Coronary artery (tissue), 2 donors: ENCODE data around the gene CNTD1.
A peak's percentile ranks its signal among the peaks of the same experiment; 100 is the strongest.
"Not testable (repeated sequence)": the region's sequence is repeated elsewhere in the genome, so short reads cannot be mapped to it uniquely, and the experiment has no call there.

Experiments
- DNase-seq: peaks from one replicate; pipeline ENCODE4 v3.0.0-alpha.2; 2017; ENCODE audit warnings: low spot score
- H3K27ac ChIP-seq, 2 donors: fragments of 200-600 bp; sonication (generic); one replicate each; pipeline ENCODE4 v1.5.1; 2016 to 2019
- H3K4me3 ChIP-seq: fragments of 200-600 bp; sonication (generic); 2 replicates; pipeline ENCODE4 v1.5.1; 2016; ENCODE audit warnings: mild to moderate bottlenecking, moderate library complexity
- TF ChIP-seq, protein P1 (sequence below): fragments of 200-600 bp; sonication (generic); IDR thresholded peaks from one replicate; pipeline ENCODE4 v1.5.1; 2019; ENCODE audit warnings: antibody characterized with exemption

The CNTD1 gene

GRCh38 chr17:42853968-42854790 is 55.5 kb downstream of the CNTD1 start:
- Histone ChIP-seq H3K4me3 (peak overlapping the region; percentile 72), H3K27ac (peak overlapping the region; percentile 92 to 96)
- TF ChIP-seq, protein P1, sequence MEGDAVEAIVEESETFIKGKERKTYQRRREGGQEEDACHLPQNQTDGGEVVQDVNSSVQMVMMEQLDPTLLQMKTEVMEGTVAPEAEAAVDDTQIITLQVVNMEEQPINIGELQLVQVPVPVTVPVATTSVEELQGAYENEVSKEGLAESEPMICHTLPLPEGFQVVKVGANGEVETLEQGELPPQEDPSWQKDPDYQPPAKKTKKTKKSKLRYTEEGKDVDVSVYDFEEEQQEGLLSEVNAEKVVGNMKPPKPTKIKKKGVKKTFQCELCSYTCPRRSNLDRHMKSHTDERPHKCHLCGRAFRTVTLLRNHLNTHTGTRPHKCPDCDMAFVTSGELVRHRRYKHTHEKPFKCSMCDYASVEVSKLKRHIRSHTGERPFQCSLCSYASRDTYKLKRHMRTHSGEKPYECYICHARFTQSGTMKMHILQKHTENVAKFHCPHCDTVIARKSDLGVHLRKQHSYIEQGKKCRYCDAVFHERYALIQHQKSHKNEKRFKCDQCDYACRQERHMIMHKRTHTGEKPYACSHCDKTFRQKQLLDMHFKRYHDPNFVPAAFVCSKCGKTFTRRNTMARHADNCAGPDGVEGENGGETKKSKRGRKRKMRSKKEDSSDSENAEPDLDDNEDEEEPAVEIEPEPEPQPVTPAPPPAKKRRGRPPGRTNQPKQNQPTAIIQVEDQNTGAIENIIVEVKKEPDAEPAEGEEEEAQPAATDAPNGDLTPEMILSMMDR = no peak
- no peak for DNase-seq

DNA sequence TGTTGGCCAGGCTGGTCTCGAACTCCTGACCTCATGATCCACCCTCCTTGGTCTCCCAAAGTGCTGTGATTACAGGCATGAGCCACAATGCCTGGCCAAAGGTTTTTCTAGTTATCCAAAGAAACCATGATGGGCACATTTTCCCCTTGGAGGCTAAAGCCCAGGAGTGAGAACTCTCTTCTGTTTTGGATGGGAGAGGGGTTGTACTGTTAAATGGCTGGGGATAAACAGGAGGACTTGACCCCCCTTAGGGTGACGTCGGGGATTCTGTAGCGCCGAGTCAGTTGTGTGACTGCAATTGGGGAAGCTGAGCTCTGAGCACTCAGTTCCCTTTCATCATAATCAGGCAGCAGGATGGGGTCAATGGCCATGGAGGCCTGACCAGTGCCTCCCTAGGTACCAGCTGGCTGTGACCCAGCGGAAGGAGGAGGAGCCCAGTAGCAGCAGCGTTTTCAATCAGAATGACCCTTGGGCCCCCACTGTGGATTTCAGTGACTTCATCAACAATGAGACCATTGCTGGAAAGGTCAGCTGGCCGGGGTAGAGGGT is 56.5 kb downstream of the CNTD1 start:
- DNase-seq = no peak
- TF ChIP-seq, protein P1 = no peak
- H3K4me3 ChIP-seq = peak overlapping the region; percentile 72
- H3K27ac ChIP-seq = peak overlapping the region; percentile 64 to 92

DNA sequence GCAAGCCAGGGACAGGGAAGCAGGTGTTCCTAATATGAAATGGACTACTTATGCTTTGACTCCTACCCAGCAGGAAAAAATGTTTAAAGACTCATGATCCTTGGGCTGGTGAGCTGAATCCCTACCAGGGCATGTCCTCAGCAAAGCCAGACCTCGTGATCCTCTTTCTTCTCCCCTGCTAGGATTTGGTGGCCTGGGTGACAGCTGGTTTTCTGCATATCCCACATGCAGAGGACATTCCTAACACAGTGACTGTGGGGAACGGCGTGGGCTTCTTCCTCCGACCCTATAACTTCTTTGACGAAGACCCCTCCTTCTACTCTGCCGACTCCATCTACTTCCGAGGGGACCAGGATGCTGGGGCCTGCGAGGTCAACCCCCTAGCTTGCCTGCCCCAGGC is 57.4 kb downstream of the CNTD1 start:
- not testable (repeated sequence) for DNase-seq
- Histone ChIP-seq H3K4me3 (peak overlapping the region; percentile 72), H3K27ac (peak overlapping the region; percentile 64 to 92)

GRCh38 chr17:42856516-42856915 is 57.9 kb downstream of the CNTD1 start:
- not testable (repeated sequence) for DNase-seq
- H3K4me3 ChIP-seq = peak overlapping the region; percentile 39
- peak overlapping the region; percentile 64 to 92 for H3K27ac ChIP-seq

DNA sequence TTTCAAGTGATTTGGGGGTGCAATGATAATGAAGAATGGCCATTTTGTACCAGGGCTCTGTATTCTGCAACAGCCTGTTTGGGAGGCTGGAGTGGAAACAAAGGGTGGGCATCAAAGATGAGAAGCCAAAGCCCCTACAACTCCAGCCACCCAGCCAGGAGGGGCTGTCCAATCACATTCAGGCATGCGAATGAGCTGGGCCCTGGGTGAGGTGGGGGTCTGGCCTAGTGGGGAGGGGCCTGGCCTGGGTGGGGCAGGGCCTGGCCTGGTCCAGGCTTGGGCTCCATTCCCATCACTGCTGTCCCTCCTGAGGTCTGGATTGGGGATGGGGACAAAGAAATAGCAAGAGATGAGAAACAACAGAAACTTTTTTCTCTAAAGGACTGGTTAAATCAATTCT is 58.7 kb downstream of the CNTD1 start:
- TF ChIP-seq, protein P1 = no peak
- Histone ChIP-seq H3K27ac (peak overlapping the region; percentile 64 to 92), H3K4me3 (no peak overlapping the region)
- DNase-seq = no peak
